H7 (cell line): Measurements from ENCODE around the gene SNRNP35. TPM values are rescaled to one million over a fixed set of nuclear protein-coding genes. Genes with fewer than 3 reads are reported as not detected.
"Not testable (repeated sequence)": the region's sequence is repeated elsewhere in the genome, so short reads cannot be mapped to it uniquely, and the experiment has no call there.

Source experiments
- DNase-seq: peaks from one replicate; pipeline ENCODE4 v3.0.0; 2012
- H3K27me3 ChIP-seq: 2 replicates; pipeline ENCODE4 v1.6.0; 2011; ENCODE audit warnings: mild to moderate bottlenecking, low read length; ENCODE audit not compliant: control insufficient read depth, insufficient read depth
- H3K36me3 ChIP-seq: replicated peaks from 2 replicates; pipeline ENCODE4 v1.5.1; 2011; ENCODE audit warnings: low read length; ENCODE audit not compliant: control insufficient read depth, insufficient read depth
- H3K4me3 ChIP-seq: 2 replicates; pipeline ENCODE4 v1.5.1; 2011; ENCODE audit warnings: low read depth, mild to moderate bottlenecking, control low read depth, low read length, moderate library complexity; ENCODE audit not compliant: insufficient read depth
- total RNA-seq: library from RNA; depleted of rRNA; stranded (reverse); fragments of >200 nt; shearing (Covaris generic); gene quantifications from 2 replicates; pipeline ENCODE4 v1.2.3, GENCODE V29; 2014

The SNRNP35 gene
- total RNA-seq, 1 experiment from 2014 or later: 5.5 TPM

- H3K27me3 ChIP-seq: no peaks in the 10 kb centered on the region
- no peak overlapping the region for H3K4me3 ChIP-seq
- DNase-seq: no peak
- H3K36me3 ChIP-seq: peaks cover 4% of the 10 kb centered on the region
Measured at GRCh38 chr12:123471374-123472068, 13.6 kb downstream of the SNRNP35 start.

GRCh38 chr12:123472438-123472849 is 14.5 kb downstream of the SNRNP35 start:
- no peak for DNase-seq
- Histone ChIP-seq H3K4me3 (no peak overlapping the region), H3K36me3 (peaks cover 5% of the 10 kb centered on the region), H3K27me3 (no peaks in the 10 kb centered on the region)

DNA sequence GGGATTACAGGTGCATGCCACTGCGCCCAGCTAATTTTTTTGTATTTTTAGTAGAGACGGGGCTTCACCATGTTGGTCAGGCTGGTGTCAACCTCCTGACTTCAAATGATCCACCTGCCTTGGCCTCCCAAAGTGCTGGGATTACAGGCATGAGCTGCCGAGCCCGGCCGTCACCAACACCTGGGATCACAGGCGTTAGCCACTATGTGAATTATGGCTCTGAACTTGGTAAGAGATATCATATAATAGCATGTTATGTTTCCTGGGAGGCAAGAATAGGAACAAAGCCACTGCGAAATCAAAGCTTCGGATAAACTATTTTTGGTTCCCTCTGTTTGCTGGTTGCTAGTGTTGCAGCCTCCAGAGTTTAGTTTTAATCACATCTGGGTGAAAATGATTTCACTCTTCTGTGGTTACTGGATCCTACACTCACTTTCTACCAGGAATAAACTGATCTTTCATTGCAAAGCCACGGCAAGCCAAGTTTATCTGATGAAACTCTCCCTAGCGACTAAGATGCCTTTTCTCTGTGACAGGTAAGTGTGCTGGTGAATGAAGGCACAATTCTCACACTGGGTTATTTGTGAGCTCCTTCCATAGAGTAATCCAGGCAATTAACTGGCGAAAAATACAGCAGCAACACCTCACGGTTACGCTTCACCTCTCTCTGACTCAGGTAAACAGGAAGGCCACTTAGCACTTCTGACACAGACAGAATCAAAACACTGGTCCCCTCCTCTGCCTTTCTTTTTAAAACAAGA is 16.7 kb downstream of the SNRNP35 start:
- Histone ChIP-seq H3K36me3 (peaks cover 5% of the 10 kb centered on the region), H3K27me3 (no peaks in the 10 kb centered on the region), H3K4me3 (no peak overlapping the region)
- no peak for DNase-seq

DNA sequence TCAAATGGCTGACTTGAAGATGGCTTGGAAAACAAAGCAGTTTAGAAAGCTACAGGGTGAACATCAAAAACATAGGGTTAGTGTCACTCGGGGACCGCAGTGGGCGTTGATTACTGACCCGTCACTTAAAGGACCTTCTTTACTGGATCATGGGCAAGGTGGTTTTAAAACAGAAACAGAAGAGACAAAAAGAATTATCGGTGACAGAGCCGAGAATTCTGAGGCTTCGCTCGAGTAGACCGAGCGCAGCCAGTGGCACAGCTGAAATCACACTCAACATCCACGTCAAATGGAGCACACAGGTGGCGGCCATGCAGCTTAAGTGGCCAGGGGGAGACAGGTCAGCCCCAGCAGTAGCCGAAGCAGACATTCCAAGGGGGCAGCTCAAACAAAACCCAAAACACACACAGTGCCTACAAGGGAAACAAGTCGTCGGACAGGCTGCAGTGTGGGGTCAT is 17.3 kb downstream of the SNRNP35 start:
- H3K4me3 ChIP-seq: no peak overlapping the region
- peaks cover 5% of the 10 kb centered on the region for H3K36me3 ChIP-seq
- H3K27me3 ChIP-seq: no peaks in the 10 kb centered on the region
- DNase-seq: no peak

- Histone ChIP-seq H3K27me3 (no peaks in the 10 kb centered on the region), H3K36me3 (peaks cover 1% of the 10 kb centered on the region), H3K4me3 (no peak overlapping the region)
- no peak for DNase-seq
Measured at GRCh38 chr12:123478069-123478468, 20.1 kb downstream of the SNRNP35 start.

GRCh38 chr12:123478762-123479161 is 20.8 kb downstream of the SNRNP35 start:
- H3K4me3 ChIP-seq: no peak overlapping the region
- H3K27me3 ChIP-seq: no peaks in the 10 kb centered on the region
- H3K36me3 ChIP-seq: peaks cover 1% of the 10 kb centered on the region
- no peak for DNase-seq

GRCh38 chr12:123479442-123480180 is 21.7 kb downstream of the SNRNP35 start:
- Histone ChIP-seq H3K36me3 (peaks cover 1% of the 10 kb centered on the region), H3K4me3 (no peak overlapping the region), H3K27me3 (no peaks in the 10 kb centered on the region)
- no peak for DNase-seq

GRCh38 chr12:123481251-123481650 is 23.3 kb downstream of the SNRNP35 start:
- DNase-seq, H3K4me3 ChIP-seq, H3K27me3 ChIP-seq, H3K36me3 ChIP-seq: not testable (repeated sequence)

- no peaks in the 10 kb centered on the region for H3K27me3 ChIP-seq
- H3K4me3 ChIP-seq: no peak overlapping the region
- DNase-seq: no peak
- H3K36me3 ChIP-seq: no peaks in the 10 kb centered on the region
Measured at GRCh38 chr12:123482876-123483275, 24.9 kb downstream of the SNRNP35 start.

GRCh38 chr12:123483602-123484248 is 25.8 kb downstream of the SNRNP35 start:
- no peaks in the 10 kb centered on the region for H3K36me3 ChIP-seq
- no peak for DNase-seq
- no peaks in the 10 kb centered on the region for H3K27me3 ChIP-seq
- no peak overlapping the region for H3K4me3 ChIP-seq

DNA sequence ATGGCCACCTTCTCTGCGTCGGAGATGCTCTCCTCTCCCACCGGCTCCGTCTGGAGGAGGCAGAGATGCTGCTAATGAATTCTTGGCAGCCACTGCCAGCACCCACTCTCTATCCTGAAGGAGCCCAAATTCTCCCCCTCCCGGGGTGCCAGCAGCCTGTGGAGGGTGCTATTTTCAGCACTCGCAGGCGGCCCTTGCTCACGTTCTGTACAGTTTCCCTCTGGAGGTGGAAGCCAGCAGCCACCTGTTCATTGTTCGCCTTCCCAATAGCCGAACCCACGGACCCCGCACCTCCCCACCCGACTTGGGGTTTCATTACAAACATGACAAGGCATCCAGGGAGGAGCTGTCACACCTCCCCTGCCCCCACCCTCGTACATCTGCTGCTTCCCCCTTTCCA is 27.8 kb downstream of the SNRNP35 start:
- no peak for DNase-seq
- Histone ChIP-seq H3K27me3 (no peaks in the 10 kb centered on the region), H3K4me3 (no peak overlapping the region), H3K36me3 (no peaks in the 10 kb centered on the region)

DNA sequence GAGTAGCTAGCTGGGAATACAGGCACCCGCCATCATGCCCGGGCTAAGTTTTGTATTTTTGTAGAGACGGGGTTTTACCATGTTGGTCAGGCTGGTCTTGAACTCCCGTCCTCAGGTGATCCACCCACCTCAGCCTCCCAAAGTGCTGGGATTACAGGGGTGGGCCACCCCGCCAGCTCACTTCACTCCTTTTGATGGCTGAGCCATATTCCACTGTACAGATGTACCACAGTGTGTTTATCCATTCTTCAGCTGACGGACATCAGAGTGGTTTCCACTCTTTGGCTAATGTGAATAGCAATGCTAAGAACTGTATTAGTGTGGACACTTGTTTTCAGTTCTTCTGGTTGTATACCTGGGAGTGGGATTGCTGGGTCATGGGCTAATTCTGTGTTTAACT is 29.5 kb downstream of the SNRNP35 start:
- H3K27me3 ChIP-seq: no peaks in the 10 kb centered on the region
- H3K36me3 ChIP-seq: no peaks in the 10 kb centered on the region
- no peak for DNase-seq
- no peak overlapping the region for H3K4me3 ChIP-seq

- DNase-seq: peak; percentile 70
- Histone ChIP-seq H3K27me3 (no peaks in the 10 kb centered on the region), H3K36me3 (no peaks in the 10 kb centered on the region), H3K4me3 (no peak overlapping the region)
Measured at GRCh38 chr12:123488539-123489230, 30.7 kb downstream of the SNRNP35 start.

GRCh38 chr12:123489580-123489979 is 31.6 kb downstream of the SNRNP35 start:
- Histone ChIP-seq H3K4me3 (no peak overlapping the region), H3K27me3 (no peaks in the 10 kb centered on the region), H3K36me3 (no peaks in the 10 kb centered on the region)
- DNase-seq: no peak
